Neural cell (in vitro differentiated cells): ENCODE measurements around the gene CALY. TPM values are rescaled to one million over a fixed set of nuclear protein-coding genes. Genes with fewer than 3 reads are reported as not detected.

Source experiments
- H2AFZ ChIP-seq: fragments of 200-600, 300-800 bp; sonication (generic), shearing (Covaris generic); 2 replicates; pipeline ENCODE4 v1.6.0; 2014; ENCODE audit warnings: low read depth, mild to moderate bottlenecking, antibody characterized with exemption, low read length, moderate library complexity
- H3F3A ChIP-seq: fragments of 200-600 bp; shearing (Covaris generic); 2 replicates; pipeline ENCODE4 v1.6.1; 2016; ENCODE audit warnings: mild to moderate bottlenecking, moderate library complexity, mixed read lengths, antibody characterized with exemption, low read length; ENCODE audit not compliant: insufficient read depth, poor library complexity, severe bottlenecking
- H3K27ac ChIP-seq: fragments of 200-600, 300-800 bp; sonication (generic), shearing (Covaris generic); 2 replicates; pipeline ENCODE4 v1.5.1; 2014; ENCODE audit warnings: mild to moderate bottlenecking, low read length, moderate library complexity
- H3K27me3 ChIP-seq: fragments of 300-800, 200-600 bp; sonication (generic), shearing (Covaris generic); 2 replicates; pipeline ENCODE4 v1.6.0; 2014; ENCODE audit warnings: mild to moderate bottlenecking, low read depth, low read length, moderate library complexity; ENCODE audit not compliant: insufficient read depth
- H3K36me3 ChIP-seq: fragments of 300-800, 200-600 bp; sonication (generic), shearing (Covaris generic); 2 replicates; pipeline ENCODE4 v1.5.1; 2014; ENCODE audit warnings: mild to moderate bottlenecking, antibody characterized with exemption, low read length, moderate library complexity; ENCODE audit not compliant: insufficient read depth
- H3K4me2 ChIP-seq: fragments of 300-800, 200-600 bp; sonication (generic), shearing (Covaris generic); 2 replicates; pipeline ENCODE4 v1.6.0; 2014; ENCODE audit warnings: mild to moderate bottlenecking, low read length
- H3K4me3 ChIP-seq: fragments of 300-800, 200-600 bp; sonication (generic), shearing (Covaris generic); 2 replicates; pipeline ENCODE4 v1.5.1; 2014; ENCODE audit warnings: mild to moderate bottlenecking, low read length, moderate library complexity
- H3K79me2 ChIP-seq: fragments of 200-600 bp; shearing (Covaris generic); replicated peaks from 2 replicates; pipeline ENCODE4 v1.6.0; 2014; ENCODE audit warnings: mild to moderate bottlenecking, low read length, moderate library complexity; ENCODE audit not compliant: insufficient read depth
- H3K9ac ChIP-seq: fragments of 300-800, 200-600 bp; sonication (generic), shearing (Covaris generic); 2 replicates; pipeline ENCODE4 v1.6.1; 2016; ENCODE audit warnings: mild to moderate bottlenecking, low read length, mixed read lengths
- H3K9me2 ChIP-seq: fragments of 200-600 bp; shearing (Covaris generic); 2 replicates; pipeline ENCODE4 v1.6.1; 2016; ENCODE audit warnings: mild to moderate bottlenecking, low read length, mixed read lengths; ENCODE audit not compliant: insufficient read depth
- H3K9me3 ChIP-seq: fragments of 200-600, 300-800 bp; sonication (generic), shearing (Covaris generic); 2 replicates; pipeline ENCODE4 v1.6.1; 2016; ENCODE audit warnings: mild to moderate bottlenecking, mixed run types, low read length, moderate library complexity, mixed read lengths
- H4K20me1 ChIP-seq: fragments of 200-600 bp; shearing (Covaris generic); 2 replicates; pipeline ENCODE4 v1.6.1; 2016; ENCODE audit warnings: mild to moderate bottlenecking, mixed run types; ENCODE audit not compliant: insufficient read depth
- CTCF ChIP-seq: fragments of 450-650 bp; IDR thresholded peaks from 2 replicates; pipeline ENCODE4 v1.5.1; 2014; ENCODE audit warnings: antibody characterized with exemption, mild to moderate bottlenecking, moderate library complexity; ENCODE audit not compliant: poor library complexity, severe bottlenecking
- EP300 ChIP-seq: fragments of 450-650 bp; conservative IDR thresholded peaks from 2 replicates; pipeline ENCODE4 v1.6.1; 2014; ENCODE audit warnings: antibody characterized with exemption, mild to moderate bottlenecking, moderate library complexity; ENCODE audit not compliant: poor library complexity, severe bottlenecking
- EZH2 ChIP-seq: fragments of 200-600, 300-800 bp; shearing (Covaris generic), sonication (generic); IDR thresholded peaks from 2 replicates; pipeline ENCODE4 v1.6.1; 2014; ENCODE audit warnings: antibody characterized with exemption, low read length, borderline replicate concordance, mild to moderate bottlenecking; ENCODE audit not compliant: insufficient read depth, poor library complexity, severe bottlenecking
- MXI1 ChIP-seq: fragments of 450-650 bp; conservative IDR thresholded peaks from 2 replicates; pipeline ENCODE4 v1.6.1; 2014; ENCODE audit warnings: antibody characterized with exemption, mild to moderate bottlenecking; ENCODE audit not compliant: poor library complexity, severe bottlenecking
- POLR2AphosphoS5 ChIP-seq: IDR thresholded peaks from 2 replicates; pipeline ENCODE4 v1.6.1; 2012
- RAD21 ChIP-seq: fragments of 450-650 bp; conservative IDR thresholded peaks from 2 replicates; pipeline ENCODE4 v1.6.1; 2014; ENCODE audit warnings: antibody characterized with exemption, mild to moderate bottlenecking, moderate library complexity
- REST ChIP-seq: IDR thresholded peaks from 2 replicates; pipeline ENCODE4 v1.6.1; 2012; ENCODE audit warnings: borderline replicate concordance
- SMC3 ChIP-seq: fragments of 450-650 bp; conservative IDR thresholded peaks from 2 replicates; pipeline ENCODE4 v1.6.1; 2014; ENCODE audit warnings: antibody characterized with exemption, mild to moderate bottlenecking, moderate library complexity; ENCODE audit not compliant: poor library complexity
- TAF1 ChIP-seq: IDR thresholded peaks from 2 replicates; pipeline ENCODE4 v1.6.1; 2012; ENCODE audit warnings: low read depth
- polyA plus RNA-seq: library from polyadenylated mRNA; depleted of rRNA; stranded (reverse); fragments of >200 nt; gene quantifications from 2 replicates; pipeline ENCODE4 v1.2.3, GENCODE V29; 2014

The CALY gene
- polyA plus RNA-seq, 1 donor from 2014 or later = 3.7 TPM

- no peaks in the 10 kb centered on the region for H3K9me2 ChIP-seq
- no peaks in the 10 kb centered on the region for H4K20me1 ChIP-seq
- no peak overlapping the region for H3K27ac ChIP-seq
- H3K27me3 ChIP-seq = no peaks in the 10 kb centered on the region
- no peak overlapping the region for H3K4me2 ChIP-seq
- TF ChIP-seq CTCF (no peak), SMC3 (no peak), POLR2AphosphoS5 (no peak), EP300 (no peak), TAF1 (no peak), RAD21 (no peak), EZH2 (no peak), MXI1 (no peak), REST (no peak)
- no peaks in the 10 kb centered on the region for H3F3A ChIP-seq
- H2AFZ ChIP-seq = no peak overlapping the region
- H3K79me2 ChIP-seq = no peaks in the 10 kb centered on the region
- H3K9ac ChIP-seq = no peak overlapping the region
- H3K9me3 ChIP-seq = no peaks in the 10 kb centered on the region
- H3K4me3 ChIP-seq = no peak overlapping the region
- no peaks in the 10 kb centered on the region for H3K36me3 ChIP-seq
Measured at GRCh38 chr10:133347710-133348517, 11.2 kb upstream of the CALY start.

GRCh38 chr10:133346413-133346812, 9.7 kb upstream of the CALY start:
- Histone ChIP-seq H3K9me3 (no peaks in the 10 kb centered on the region), H3K4me3 (no peak overlapping the region), H2AFZ (no peak overlapping the region), H3K4me2 (no peak overlapping the region), H3K36me3 (no peaks in the 10 kb centered on the region), H3K9ac (no peak overlapping the region), H3K27ac (no peak overlapping the region), H3K27me3 (no peaks in the 10 kb centered on the region), H3K79me2 (no peaks in the 10 kb centered on the region), H4K20me1 (no peaks in the 10 kb centered on the region), H3K9me2 (no peaks in the 10 kb centered on the region), H3F3A (no peaks in the 10 kb centered on the region)
- TF ChIP-seq EP300 = no peak
- no peak for TF ChIP-seq SMC3
- no peak for TF ChIP-seq CTCF
- TF ChIP-seq MXI1 = no peak
- no peak for TF ChIP-seq EZH2
- TF ChIP-seq TAF1 = no peak
- TF ChIP-seq RAD21 = no peak
- TF ChIP-seq REST = no peak
- TF ChIP-seq POLR2AphosphoS5 = no peak
